ENCODE results near the gene UBAC2.
"Not testable (repeated sequence)": the region's sequence is repeated elsewhere in the genome, so short reads cannot be mapped to it uniquely, and the experiment has no call there.

Gene UBAC2

GRCh38 chr13:99388334-99388923 is 187.8 kb downstream of the UBAC2 start:
- no peaks in the 10 kb centered on the region for H3K27me3 ChIP-seq (ENCODE audit: insufficient read depth, poor library complexity, severe bottlenecking)
- no peak for TF ChIP-seq CTCF (IDR thresholded peaks at IDR 0.05; ENCODE audit: poor library complexity, severe bottlenecking)
- no peak overlapping the region for H3K27ac ChIP-seq (ENCODE audit: poor library complexity, severe bottlenecking)
- H3K4me3 ChIP-seq (ENCODE audit: severe bottlenecking): no peak overlapping the region
- no peaks in the 10 kb centered on the region for H3K4me1 ChIP-seq (ENCODE audit: insufficient read depth, poor library complexity, severe bottlenecking)
- H3K9me3 ChIP-seq (ENCODE audit: severe bottlenecking): no peaks in the 10 kb centered on the region
- DNase-seq (ENCODE audit: low spot score) (no peak), ATAC-seq (ENCODE audit: low read depth) (no peak)
- no peaks in the 10 kb centered on the region for H3K36me3 ChIP-seq (ENCODE audit: low read depth)

- not testable (repeated sequence) for H3K4me1 ChIP-seq (ENCODE audit: insufficient read depth, poor library complexity, severe bottlenecking); H3K4me3 ChIP-seq (ENCODE audit: severe bottlenecking); H3K27me3 ChIP-seq (ENCODE audit: insufficient read depth, poor library complexity, severe bottlenecking)
Observed at GRCh38 chr13:99389094-99389493, 188.4 kb downstream of the UBAC2 start.

DNA sequence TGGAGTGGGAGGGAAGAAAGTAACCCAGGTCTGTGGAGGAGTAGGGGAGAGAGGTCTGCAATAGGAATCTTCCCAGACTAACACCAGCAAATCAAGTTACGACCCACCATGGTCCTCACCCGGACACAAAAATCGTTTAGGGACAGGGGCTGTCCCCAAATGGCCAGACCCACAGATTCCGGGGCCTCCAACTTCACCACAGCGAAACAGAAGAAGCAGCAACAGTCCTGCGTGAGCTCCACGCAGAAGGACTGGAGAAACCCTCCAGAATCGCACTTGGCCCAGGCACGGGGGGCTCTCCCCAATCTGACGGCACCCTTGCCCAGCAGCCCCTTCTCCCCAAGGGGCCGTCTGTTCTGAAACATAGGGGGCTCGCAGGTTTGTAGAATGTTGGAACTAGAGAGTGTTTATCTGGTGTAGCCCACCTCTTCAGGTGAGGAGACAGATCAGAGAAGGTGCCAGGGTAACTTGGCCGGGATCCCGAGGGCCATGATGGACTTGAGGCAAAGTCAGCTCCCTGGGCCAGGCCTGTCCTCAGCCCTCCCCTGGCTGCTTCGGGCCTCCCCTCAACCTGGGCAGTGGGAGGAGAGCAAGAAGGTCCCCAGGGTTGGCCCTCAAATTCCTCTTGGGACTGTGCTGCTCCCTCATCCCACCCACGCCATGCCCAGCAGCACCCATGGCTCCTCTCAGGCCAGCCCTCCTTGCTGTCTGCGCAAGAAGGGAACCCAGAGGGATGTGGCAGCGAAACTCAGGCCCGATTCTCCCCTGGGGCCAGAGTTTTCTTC is 189.1 kb downstream of the UBAC2 start:
- no peak overlapping the region for H3K4me3 ChIP-seq (ENCODE audit: severe bottlenecking)
- H3K27ac ChIP-seq (ENCODE audit: poor library complexity, severe bottlenecking): no peak overlapping the region
- DNase-seq (ENCODE audit: low spot score) (no peak), ATAC-seq (ENCODE audit: low read depth) (no peak)
- H3K27me3 ChIP-seq (ENCODE audit: insufficient read depth, poor library complexity, severe bottlenecking): no peaks in the 10 kb centered on the region
- no peak for TF ChIP-seq CTCF (IDR thresholded peaks at IDR 0.05; ENCODE audit: poor library complexity, severe bottlenecking)
- no peaks in the 10 kb centered on the region for H3K36me3 ChIP-seq (ENCODE audit: low read depth)
- H3K9me3 ChIP-seq (ENCODE audit: severe bottlenecking): no peaks in the 10 kb centered on the region
- H3K4me1 ChIP-seq (ENCODE audit: insufficient read depth, poor library complexity, severe bottlenecking): no peaks in the 10 kb centered on the region

More at GRCh38 chr13:99389094-99389493, 188.4 kb downstream of the UBAC2 start:
- not testable (repeated sequence) for H3K27ac ChIP-seq (ENCODE audit: poor library complexity, severe bottlenecking); H3K36me3 ChIP-seq (ENCODE audit: low read depth); DNase-seq (ENCODE audit: low spot score); ATAC-seq (ENCODE audit: low read depth); H3K9me3 ChIP-seq (ENCODE audit: severe bottlenecking)

DNA sequence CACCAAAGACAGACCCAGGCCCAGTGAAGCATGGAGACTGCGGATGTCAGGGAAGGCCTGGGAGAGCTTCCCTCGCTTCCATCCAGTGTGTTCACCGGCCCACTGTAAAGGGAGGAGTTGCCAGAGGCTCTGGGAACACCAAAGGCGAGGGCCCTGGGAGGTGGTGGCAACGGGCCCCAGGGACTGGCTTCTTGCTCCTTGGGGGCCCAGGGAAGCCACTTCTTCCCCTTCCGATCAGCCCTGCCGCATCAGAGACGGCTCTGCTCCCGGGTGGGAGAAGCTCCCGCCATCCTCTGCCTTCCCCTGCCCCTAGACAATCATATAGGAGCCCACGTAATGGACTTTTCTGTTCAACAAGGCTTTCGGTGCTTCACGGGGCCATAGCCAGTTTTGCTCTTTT is 189.9 kb downstream of the UBAC2 start:
- no peaks in the 10 kb centered on the region for H3K4me1 ChIP-seq (ENCODE audit: insufficient read depth, poor library complexity, severe bottlenecking)
- H3K27ac ChIP-seq (ENCODE audit: poor library complexity, severe bottlenecking): no peak overlapping the region
- H3K27me3 ChIP-seq (ENCODE audit: insufficient read depth, poor library complexity, severe bottlenecking): no peaks in the 10 kb centered on the region
- no peaks in the 10 kb centered on the region for H3K36me3 ChIP-seq (ENCODE audit: low read depth)
- H3K4me3 ChIP-seq (ENCODE audit: severe bottlenecking): no peak overlapping the region
- DNase-seq (ENCODE audit: low spot score): no peak
- no peak; the same call in 2 of the 3 replicates for ATAC-seq (ENCODE audit: low read depth)
- TF ChIP-seq CTCF (IDR thresholded peaks at IDR 0.05; ENCODE audit: poor library complexity, severe bottlenecking): no peak
- H3K9me3 ChIP-seq (ENCODE audit: severe bottlenecking): no peaks in the 10 kb centered on the region

DNA sequence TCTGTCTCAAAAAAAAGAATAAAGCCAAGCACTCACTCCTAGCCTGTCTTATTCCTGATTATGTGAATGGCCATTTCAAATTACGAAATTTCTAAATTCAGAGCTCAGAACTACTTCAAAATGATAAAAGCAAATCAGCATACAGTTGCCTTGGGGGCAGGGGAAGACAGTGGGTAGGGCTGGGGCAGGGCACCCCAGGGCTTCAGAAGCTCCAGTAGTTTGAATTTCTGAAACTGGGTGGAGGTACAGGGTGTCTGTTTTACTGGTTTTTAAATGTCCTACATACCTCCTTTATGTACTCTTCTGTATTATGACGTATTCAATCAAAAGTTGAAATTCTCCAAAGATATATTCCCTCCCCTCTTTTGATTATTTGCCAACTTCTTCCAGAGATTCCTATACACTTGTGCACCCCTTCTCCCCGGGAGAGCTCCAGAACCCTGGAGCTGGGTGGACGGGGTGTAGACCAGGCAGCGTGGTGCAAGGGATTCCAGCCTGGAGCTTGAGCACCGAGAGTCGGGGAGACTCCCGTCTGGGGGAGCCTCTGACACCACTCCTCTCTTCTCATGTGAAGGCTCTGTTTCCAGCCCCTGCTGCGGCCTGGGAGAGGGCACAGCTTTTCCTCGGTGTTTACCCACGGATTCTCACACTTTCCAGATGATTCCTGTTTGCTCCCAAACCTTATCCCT is 191.3 kb downstream of the UBAC2 start:
- Histone ChIP-seq H3K27me3 (ENCODE audit: insufficient read depth, poor library complexity, severe bottlenecking) (no peaks in the 10 kb centered on the region), H3K9me3 (ENCODE audit: severe bottlenecking) (no peaks in the 10 kb centered on the region), H3K36me3 (ENCODE audit: low read depth) (no peaks in the 10 kb centered on the region), H3K4me3 (ENCODE audit: severe bottlenecking) (no peak overlapping the region), H3K27ac (ENCODE audit: poor library complexity, severe bottlenecking) (no peak overlapping the region), H3K4me1 (ENCODE audit: insufficient read depth, poor library complexity, severe bottlenecking) (no peaks in the 10 kb centered on the region)
- DNase-seq (ENCODE audit: low spot score) (no peak), ATAC-seq (ENCODE audit: low read depth) (no peak)
- TF ChIP-seq CTCF (IDR thresholded peaks at IDR 0.05; ENCODE audit: poor library complexity, severe bottlenecking): no peak
